GM18868 (cell line): Measurements from ENCODE around the gene ADM2.
"Not testable (repeated sequence)": the region's sequence is repeated elsewhere in the genome, so short reads cannot be mapped to it uniquely, and the experiment has no call there.

Experiments
- ATAC-seq: cut with Tn5 transposase; IDR thresholded peaks from one replicate; pipeline ENCODE4 v1.9.1; 2021; ENCODE audit warnings: mild to moderate bottlenecking, moderate library complexity; ENCODE audit not compliant: unreplicated experiment

ADM2 gene

DNA sequence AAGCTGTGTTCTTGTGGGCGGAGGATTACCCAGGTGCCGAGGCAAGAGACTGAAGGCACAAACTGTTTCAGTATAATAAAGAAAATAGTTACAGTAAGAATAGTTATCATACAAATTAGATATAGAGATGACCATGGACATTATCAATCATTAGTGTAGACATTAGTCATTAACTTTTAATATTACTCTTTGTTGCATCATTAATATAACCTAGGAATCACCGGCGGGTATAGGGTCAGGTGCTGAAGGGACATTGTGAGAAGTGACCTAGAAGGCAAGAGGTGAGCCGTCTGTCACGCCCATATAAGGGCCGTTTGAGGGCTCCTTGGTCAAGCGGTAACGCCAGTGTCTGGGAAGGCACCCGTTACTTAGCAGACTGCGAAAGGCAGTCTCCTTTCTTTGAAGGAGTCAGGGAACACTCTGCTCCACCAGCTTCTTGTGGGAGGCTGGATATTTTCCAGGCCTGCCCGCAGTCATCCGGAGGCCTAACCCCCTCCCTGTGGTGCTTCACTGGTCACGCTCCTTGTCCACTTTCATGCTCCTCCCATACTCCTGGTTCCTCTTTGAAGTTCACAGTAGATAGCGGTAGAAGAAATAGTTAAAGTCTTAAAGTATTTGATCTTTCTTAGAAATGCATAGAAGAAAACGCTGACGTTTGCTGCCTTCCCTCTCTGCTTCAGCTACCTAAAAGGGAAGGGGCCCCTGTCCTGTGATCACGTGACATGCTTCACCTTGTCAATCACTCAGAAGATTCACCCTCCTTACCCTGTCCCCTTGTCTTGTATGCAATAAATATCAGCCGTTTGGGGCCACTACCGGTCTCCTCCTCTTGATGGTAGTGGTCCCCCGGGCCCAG, 52.7 kb downstream of the ADM2 start:
- ATAC-seq = not testable (repeated sequence)

DNA sequence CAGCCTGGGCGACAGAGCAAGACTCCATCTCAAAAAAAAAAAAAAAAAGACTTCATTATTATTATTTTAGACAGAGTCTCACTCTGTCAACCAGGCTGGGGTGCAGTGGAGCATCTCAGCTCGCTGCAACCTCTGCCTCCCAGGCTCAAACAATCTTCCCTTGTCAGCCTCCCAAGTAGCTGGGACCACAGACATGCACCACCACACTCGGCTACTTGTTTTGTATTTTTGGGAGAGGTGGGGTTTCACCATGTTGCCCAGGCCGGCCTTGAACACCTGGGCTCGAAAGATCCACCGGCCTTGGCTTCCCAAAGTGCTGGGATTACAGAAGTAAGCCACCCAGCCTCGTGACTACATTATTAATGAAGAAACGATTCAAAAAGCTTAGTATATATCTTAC, 53.8 kb downstream of the ADM2 start:
- no peak for ATAC-seq
